PC-3 (cell line): ENCODE measurements around the gene C1QTNF6. TPM values are rescaled to one million over a fixed set of nuclear protein-coding genes. Genes with fewer than 3 reads are reported as not detected.

Source experiments
- ATAC-seq: fragments of 200-7000 bp; cut with Tn5 transposase; 2 replicates; pipeline ENCODE4 v1.9.1; 2020; ENCODE audit warnings: mild to moderate bottlenecking, moderate library complexity
- BruUV-seq: library from RNA; stranded (reverse); fragments of 400-500 nt; replicated peaks from 2 replicates; lab custom pipeline; 2021; lab: Mats Ljungman, UMichigan
- CTCF ChIA-PET: fragments of 300-600 bp; sonication (Branson Sonifier 250); formaldehyde crosslinking; loops from one replicate; lab custom pipeline; 2022; ENCODE audit warnings: antibody characterized with exemption; lab: Charles Lee
- POLR2A ChIA-PET: fragments of 300-600 bp; sonication (Branson Sonifier 250); formaldehyde crosslinking; loops from one replicate; lab custom pipeline; 2022; ENCODE audit warnings: antibody characterized with exemption; ENCODE audit not compliant: unreplicated experiment; lab: Charles Lee
- DNase-seq: peaks from one replicate; pipeline ENCODE4 v3.0.0-alpha.2; 2015
- H2AFZ ChIP-seq: fragments of 300-600 bp; sonication (generic); 2 replicates; pipeline ENCODE4 v1.6.0; 2016; ENCODE audit warnings: antibody characterized with exemption, low read length
- H3F3A ChIP-seq: fragments of 300-600 bp; sonication (generic); one replicate; pipeline ENCODE4 v1.6.0; 2017; ENCODE audit warnings: antibody characterized with exemption, low read length, control low read depth, mild to moderate bottlenecking; ENCODE audit not compliant: unreplicated experiment
- H3K27ac ChIP-seq: fragments of 300-600 bp; sonication (generic); 2 replicates; pipeline ENCODE4 v1.5.1; 2016; ENCODE audit warnings: mild to moderate bottlenecking, low read length
- H3K27me3 ChIP-seq: fragments of 300-600 bp; sonication (generic); 2 replicates; pipeline ENCODE4 v1.6.1; 2016; ENCODE audit warnings: low read length, mixed read lengths
- H3K36me3 ChIP-seq: fragments of 300-600 bp; sonication (generic); 2 replicates; pipeline ENCODE4 v1.6.1; 2016; ENCODE audit warnings: low read depth, mixed run types, low read length, mixed read lengths
- H3K4me1 ChIP-seq: fragments of 300-600 bp; sonication (generic); 2 replicates; pipeline ENCODE4 v1.5.1; 2016; ENCODE audit warnings: low read length; ENCODE audit not compliant: insufficient read depth
- H3K4me2 ChIP-seq: fragments of 300-600 bp; sonication (generic); 2 replicates; pipeline ENCODE4 v1.6.0; 2016; ENCODE audit warnings: low read length
- H3K4me3 ChIP-seq: fragments of 300-600 bp; sonication (generic); 2 replicates; pipeline ENCODE4 v1.5.1; 2016; ENCODE audit warnings: mild to moderate bottlenecking, low read length, mixed read lengths
- H3K79me2 ChIP-seq: fragments of 300-600 bp; sonication (generic); 2 replicates; pipeline ENCODE4 v1.6.1; 2017; ENCODE audit warnings: low read length, mixed read lengths
- H3K9ac ChIP-seq: fragments of 300-600 bp; sonication (generic); 2 replicates; pipeline ENCODE4 v1.6.0; 2016; ENCODE audit warnings: mild to moderate bottlenecking, low read length
- H3K9me2 ChIP-seq: fragments of 300-600 bp; sonication (generic); replicated peaks from 2 replicates; pipeline ENCODE4 v1.6.1; 2016; ENCODE audit warnings: mixed run types, low read length, mixed read lengths
- H3K9me3 ChIP-seq: fragments of 300-600 bp; sonication (generic); 2 replicates; pipeline ENCODE4 v1.6.1; 2016; ENCODE audit warnings: low read length, mixed read lengths
- H4K20me1 ChIP-seq: fragments of 300-600 bp; sonication (generic); 2 replicates; pipeline ENCODE4 v1.6.1; 2016; ENCODE audit warnings: low read length, mixed read lengths
- CTCF ChIP-seq: fragments of 300-600 bp; sonication (generic); conservative IDR thresholded peaks from 2 replicates; pipeline ENCODE4 v1.5.1; 2017; ENCODE audit warnings: antibody characterized with exemption, low read depth, mild to moderate bottlenecking, low read length
- EZH2 ChIP-seq: fragments of 300-600 bp; sonication (generic); IDR thresholded peaks from one replicate; pipeline ENCODE4 v1.6.1; 2017; ENCODE audit warnings: antibody characterized with exemption, mild to moderate bottlenecking, low read length; ENCODE audit not compliant: unreplicated experiment
- EZH2phosphoT487 ChIP-seq: fragments of 300-600 bp; sonication (generic); IDR thresholded peaks from 2 replicates; pipeline ENCODE4 v1.6.1; 2018; ENCODE audit warnings: mild to moderate bottlenecking, antibody characterized with exemption, low read length, borderline replicate concordance
- intact Hi-C: fragments of 100-400 bp; cut with micrococcal nuclease; formaldehyde crosslinking; loops from 2 replicates; pipeline ENCODE4 v1.9.0; 2023
- total RNA-seq: library from RNA; depleted of rRNA; stranded (reverse); fragments of >200 nt; gene quantifications from 2 replicates; pipeline ENCODE4 v1.2.3, GENCODE V29; 2014

Gene C1QTNF6
- total RNA-seq, 1 experiment from 2014 or later, result 3.8 TPM

- no TSS peak for BruUV-seq
- Histone ChIP-seq H3K27ac (no peak within 1 kb of the TSS), H3K9me2 (no peaks in the 10 kb centered on the region), H3K4me2 (no peak within 1 kb of the TSS), H3K27me3 (no peaks in the 10 kb centered on the region), H3K36me3 (no peaks in the 10 kb centered on the region), H3K9me3 (no peaks in the 10 kb centered on the region), H3F3A (no peaks in the 10 kb centered on the region), H4K20me1 (no peaks in the 10 kb centered on the region), H3K4me3 (no peak within 1 kb of the TSS), H3K79me2 (no peaks in the 10 kb centered on the region), H3K9ac (no peak within 1 kb of the TSS), H3K4me1 (no peaks in the 10 kb centered on the region), H2AFZ (no peak within 1 kb of the TSS)
- ATAC-seq, result no peak
- intact Hi-C loops, result no loop called here
- no peak for TF ChIP-seq EZH2phosphoT487
- TF ChIP-seq EZH2, result no peak
- no peak for TF ChIP-seq CTCF
- DNase-seq, result no peak
- POLR2A ChIA-PET, result no interaction called here
- CTCF ChIA-PET, result no interaction called here
Measured at GRCh38 chr22:37212174-37212906, 24.3 kb upstream of the C1QTNF6 start, which contains the start of gene SSTR3. SSTR3 (minus strand) TSS chr22:37212477; CDS start chr22:37207803, 4,674 bp downstream.

- Histone ChIP-seq H3K4me1 (no peaks in the 10 kb centered on the region), H3K79me2 (no peaks in the 10 kb centered on the region), H3K36me3 (no peaks in the 10 kb centered on the region), H3K9me2 (no peaks in the 10 kb centered on the region), H3K4me3 (no peak overlapping the region), H3K9ac (no peak overlapping the region), H3K27ac (no peak overlapping the region), H3K9me3 (no peaks in the 10 kb centered on the region), H2AFZ (no peak overlapping the region), H4K20me1 (no peaks in the 10 kb centered on the region), H3K4me2 (no peak overlapping the region), H3F3A (no peaks in the 10 kb centered on the region), H3K27me3 (no peaks in the 10 kb centered on the region)
- CTCF ChIA-PET, result no interaction called here
- no peak for TF ChIP-seq CTCF
- no peak for TF ChIP-seq EZH2
- no peak for TF ChIP-seq EZH2phosphoT487
- no peak for ATAC-seq
- BruUV-seq, result no TSS peak
- intact Hi-C loops, result no loop called here
- no peak for DNase-seq
- POLR2A ChIA-PET, result no interaction called here
Measured at GRCh38 chr22:37211866-37212173, 23.8 kb upstream of the C1QTNF6 start.

GRCh38 chr22:37211075-37211865, 23.2 kb upstream of the C1QTNF6 start:
- Histone ChIP-seq H2AFZ (no peak overlapping the region), H3K79me2 (no peaks in the 10 kb centered on the region), H4K20me1 (no peaks in the 10 kb centered on the region), H3K27ac (no peak overlapping the region), H3F3A (no peaks in the 10 kb centered on the region), H3K9me2 (no peaks in the 10 kb centered on the region), H3K36me3 (no peaks in the 10 kb centered on the region), H3K9me3 (no peaks in the 10 kb centered on the region), H3K27me3 (no peaks in the 10 kb centered on the region), H3K4me1 (no peaks in the 10 kb centered on the region), H3K4me3 (no peak overlapping the region), H3K9ac (no peak overlapping the region), H3K4me2 (no peak overlapping the region)
- intact Hi-C loops, result no loop called here
- BruUV-seq, result no TSS peak
- TF ChIP-seq CTCF (no peak), EZH2 (no peak), EZH2phosphoT487 (no peak)
- POLR2A ChIA-PET, result no interaction called here
- CTCF ChIA-PET, result no interaction called here
- no peak for DNase-seq
- no peak for ATAC-seq
